ENCODE data around the gene DNM1.
"Not testable (repeated sequence)": the region's sequence is repeated elsewhere in the genome, so short reads cannot be mapped to it uniquely, and the experiment has no call there.

DNM1 gene

DNA sequence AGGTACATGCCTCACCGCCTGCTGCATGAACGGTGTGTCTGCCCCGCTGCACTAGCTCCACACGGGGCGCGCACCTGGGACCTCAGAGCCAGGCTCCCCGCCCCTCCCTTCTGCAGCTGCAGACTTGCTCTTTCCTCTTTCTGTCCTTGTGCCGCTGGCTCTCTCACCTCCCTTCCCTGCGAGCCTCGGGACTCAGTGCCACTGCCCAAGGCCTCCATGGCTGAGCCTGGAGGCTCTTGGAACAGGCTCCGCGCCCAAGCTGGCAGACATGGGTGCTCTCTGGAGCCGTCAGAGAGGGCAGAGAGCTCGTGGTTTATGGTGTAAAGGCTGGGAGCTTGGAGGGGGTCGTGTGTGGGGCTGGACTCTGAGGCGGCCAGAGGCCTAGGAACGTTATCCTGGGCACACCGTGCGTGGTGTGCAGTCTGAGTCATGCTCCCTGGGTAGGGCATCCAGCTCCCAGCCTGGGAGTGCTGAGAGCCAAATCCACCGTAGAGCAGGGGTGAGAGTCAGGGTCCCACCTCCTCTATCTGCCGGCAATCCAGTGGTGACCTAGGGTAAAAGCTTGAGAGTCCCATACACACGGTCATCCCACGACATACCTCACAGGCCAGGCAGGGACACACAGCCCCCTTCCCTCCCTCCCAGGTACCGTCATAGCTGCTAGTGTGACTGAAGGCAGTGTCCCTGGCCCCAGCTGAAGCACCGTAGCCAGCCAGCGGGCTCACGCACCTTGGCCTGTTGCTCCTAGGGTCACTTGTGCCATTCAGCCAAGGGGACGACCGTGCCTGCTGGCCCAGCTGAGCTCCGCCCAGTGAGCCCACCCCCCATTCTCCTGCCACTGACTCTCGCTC, 50.2 kb downstream of the DNM1 start:
- DNase-seq: no peak

GRCh38 chr9:128253991-128254346, 50.8 kb downstream of the DNM1 start:
- DNase-seq: no peak

DNA sequence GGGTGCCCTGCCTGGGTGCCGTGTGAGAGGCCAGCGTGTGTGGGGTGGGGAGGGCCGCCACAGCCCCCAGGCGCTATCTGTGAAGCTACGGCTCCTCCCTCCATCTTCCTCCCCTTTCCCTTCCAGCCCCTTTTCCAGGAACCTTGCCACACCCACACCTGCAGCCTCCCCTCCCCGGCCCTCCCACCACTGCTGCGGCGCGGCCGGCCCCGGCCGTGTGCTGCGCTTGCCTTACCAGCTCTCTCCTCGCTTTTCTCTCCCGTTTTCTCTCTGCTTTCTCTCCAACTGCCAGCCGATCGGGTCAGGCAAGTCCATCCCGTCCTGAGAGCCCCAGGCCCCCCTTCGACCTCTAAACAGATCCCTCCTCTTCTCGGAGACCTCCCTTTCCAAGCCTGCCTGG, 51.2 kb downstream of the DNM1 start:
- no peak for DNase-seq

- peak; percentile 44 for DNase-seq
Measured at GRCh38 chr9:128254855-128255759, 51.9 kb downstream of the DNM1 start.

DNA sequence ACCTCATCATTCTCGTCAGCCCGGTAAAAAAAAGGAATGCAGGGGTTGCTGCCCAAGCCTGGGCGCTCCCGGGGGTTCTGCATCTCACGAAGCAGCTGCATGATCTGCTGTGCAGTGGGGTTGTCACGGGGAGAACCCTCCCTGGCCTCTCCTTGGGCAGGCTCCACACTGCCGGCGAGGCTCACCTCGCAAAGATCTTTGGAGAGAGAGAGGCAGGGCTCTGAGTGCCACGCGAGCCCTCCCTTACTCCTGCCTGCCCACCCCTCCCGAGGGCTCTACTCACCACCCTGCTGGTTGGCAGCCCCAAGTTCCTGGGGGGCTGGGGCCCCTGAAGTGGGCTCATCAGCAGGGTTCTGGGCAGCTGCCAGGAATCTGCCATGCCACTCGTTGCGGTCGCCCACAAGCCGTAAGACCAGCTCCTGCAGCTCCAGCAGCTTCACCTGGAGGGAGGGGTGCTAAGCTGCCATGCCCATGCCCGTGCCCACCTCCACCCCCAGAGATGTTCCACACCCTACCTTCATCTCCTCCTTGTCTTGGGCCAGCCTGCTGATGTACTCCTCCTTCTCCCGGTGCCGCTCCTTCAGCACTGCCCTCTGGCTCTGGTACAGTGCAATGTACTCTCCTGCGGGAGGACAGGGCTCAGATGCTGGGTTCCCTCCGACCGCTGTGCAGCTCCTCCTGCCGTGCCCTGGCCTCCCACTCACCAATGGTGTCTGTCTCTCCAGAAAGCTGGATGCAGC, 54.1 kb downstream of the DNM1 start:
- DNase-seq: no peak

DNA sequence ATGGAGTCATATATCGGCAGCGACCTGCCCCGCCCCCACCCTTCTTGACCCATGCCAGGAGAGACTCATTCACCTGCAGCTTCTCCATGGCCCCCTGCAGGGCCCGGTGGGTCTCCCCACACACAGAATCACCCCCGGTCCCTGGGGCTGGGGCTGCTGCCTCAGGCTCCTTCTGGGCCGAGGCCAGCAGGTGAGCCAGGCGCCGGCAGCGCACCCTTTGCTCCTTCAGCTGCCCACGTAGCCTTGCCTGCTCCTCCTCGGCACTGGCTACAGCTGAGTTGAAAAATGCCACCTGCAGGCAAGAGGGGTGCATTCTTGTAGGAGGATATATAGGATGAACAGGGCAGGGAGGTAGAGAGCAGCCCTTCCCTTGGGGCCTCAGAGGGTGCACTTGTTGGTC, 54.7 kb downstream of the DNM1 start:
- DNase-seq: no peak

DNA sequence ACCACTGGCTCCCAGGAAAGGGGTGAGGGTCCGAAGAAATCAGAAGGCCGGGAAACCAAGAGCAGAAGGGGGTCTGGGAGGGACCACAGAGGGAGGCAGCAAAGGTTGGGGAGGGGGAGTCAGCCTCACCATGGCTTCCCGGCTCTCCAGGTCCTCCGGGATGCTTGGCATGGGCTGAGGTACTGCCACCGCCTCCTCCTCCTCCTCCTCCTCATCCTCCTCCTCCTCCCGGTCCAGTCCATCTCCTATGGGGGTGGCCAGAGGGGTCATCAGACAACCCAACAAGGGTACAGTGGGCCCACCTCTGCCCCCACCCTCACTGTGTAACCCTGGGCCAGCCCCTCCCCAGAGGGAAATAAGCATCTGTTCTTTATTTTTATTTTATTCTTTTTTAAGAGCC, 55.1 kb downstream of the DNM1 start:
- no peak for DNase-seq

GRCh38 chr9:128259156-128259555, 56.0 kb downstream of the DNM1 start:
- no peak for DNase-seq

DNA sequence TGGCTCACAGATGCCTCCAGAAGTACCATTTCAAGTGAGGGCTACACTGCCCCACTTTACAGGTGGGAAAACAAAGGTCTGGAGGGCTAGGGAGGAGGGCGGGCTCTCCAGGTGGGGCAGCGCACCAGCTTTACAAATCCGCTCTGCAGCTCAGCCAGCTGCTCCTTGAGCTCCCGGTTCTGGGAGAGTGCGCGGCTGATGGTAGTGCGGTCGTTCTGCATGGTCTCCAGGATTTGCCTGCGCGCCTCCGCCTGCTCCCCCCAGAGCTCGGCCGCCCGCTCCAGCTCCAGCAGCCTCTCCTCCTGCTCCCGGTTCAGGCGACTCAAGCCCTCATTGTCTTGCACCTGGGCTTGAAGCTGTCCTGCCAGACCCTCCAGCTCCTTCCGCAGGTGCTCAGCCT, 57.2 kb downstream of the DNM1 start:
- no peak for DNase-seq

- no peak for DNase-seq
Measured at GRCh38 chr9:128262687-128263086, 59.5 kb downstream of the DNM1 start.

DNA sequence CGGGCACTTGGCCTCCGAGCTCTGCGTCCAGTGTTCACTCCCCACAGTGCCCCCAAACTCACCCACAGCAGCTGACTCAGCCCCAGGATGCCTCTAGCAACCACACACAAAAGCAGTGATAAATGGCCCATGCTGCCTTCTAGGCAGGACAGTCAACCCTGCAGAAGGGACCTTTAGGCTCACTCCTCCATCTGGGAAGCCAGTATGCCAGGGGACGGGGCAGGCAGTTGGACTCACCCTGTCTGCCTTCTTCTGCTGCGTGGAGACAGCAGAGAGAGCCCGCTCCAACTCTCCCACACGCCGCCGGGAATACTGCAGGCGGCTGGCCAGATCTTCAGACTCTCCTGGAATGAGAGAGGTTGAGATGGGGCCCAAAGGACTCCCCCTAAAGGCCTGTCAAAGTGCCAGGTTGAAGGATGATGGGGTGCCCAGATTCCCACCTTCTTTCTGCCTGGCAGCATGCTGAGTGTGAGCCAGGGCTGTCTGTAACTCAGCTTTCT, 62.2 kb downstream of the DNM1 start:
- no peak for DNase-seq

GRCh38 chr9:128266868-128267590, 63.9 kb downstream of the DNM1 start:
- no peak for DNase-seq

DNA sequence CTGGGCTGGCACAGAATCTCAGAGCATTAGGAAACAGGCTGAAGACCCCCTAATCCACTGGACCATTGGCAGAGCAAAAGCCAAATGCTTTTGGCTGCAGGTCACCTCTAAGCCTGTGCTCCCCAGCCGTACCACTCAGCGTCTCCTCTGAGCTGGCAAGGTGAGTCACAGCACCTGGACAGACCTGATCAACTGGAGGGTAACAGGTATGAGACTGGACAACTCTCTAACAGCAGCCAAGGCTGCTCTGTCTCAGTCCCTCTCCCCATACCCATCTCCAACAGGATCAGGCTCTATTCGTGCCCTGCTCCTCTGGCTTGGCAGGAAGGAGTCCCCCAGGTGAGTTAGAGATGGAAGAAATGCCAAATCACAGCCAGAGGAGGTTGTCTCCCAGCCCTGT, 67.9 kb downstream of the DNM1 start:
- no peak for DNase-seq

DNA sequence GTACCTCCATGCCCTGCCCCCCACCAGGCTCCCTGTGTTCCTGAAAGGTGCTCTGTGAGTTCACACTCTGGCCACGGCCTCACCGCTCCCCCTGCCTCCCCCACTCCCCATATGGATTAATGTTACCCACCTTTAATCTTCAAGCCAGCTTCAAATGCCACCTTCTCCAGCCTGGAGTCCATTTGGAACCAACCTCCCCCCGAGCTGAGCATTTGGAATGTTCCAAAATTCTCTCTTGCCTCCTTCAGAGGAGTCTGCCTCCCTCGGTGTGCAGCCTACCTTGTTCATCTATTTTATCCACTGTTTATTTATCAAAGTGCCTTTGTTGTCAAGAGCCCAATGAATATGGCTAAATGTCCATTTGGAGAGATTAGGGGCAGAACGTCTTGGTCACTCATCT, 68.3 kb downstream of the DNM1 start:
- DNase-seq: no peak

DNA sequence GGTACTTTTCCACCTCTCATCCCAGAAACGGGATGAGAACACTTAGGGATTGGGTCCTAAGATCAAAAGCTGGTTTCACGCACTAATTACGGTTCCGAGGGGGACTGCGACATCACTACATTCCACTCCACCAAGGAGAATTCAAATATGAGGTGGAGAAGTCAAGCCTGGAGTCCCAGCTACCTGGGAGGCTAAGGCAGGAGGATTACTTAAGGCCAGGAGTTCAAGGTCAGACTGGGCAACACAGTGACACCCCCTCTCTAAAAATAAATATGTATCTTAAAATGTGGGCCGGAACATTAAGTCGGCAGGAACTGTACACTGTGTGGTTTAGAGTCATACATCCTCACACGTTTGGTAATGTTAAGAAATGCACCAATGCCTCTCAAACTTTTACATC, 71.1 kb downstream of the DNM1 start:
- no peak for DNase-seq

GRCh38 chr9:128275198-128276007, 72.2 kb downstream of the DNM1 start, which contains the start of gene GOLGA2:
Gene GOLGA2, minus strand, starts transcription at chr9:128276007. Its CDS starts 31 bp downstream, at chr9:128275976.
- peak; percentile 12 for DNase-seq

GRCh38 chr9:128276008-128276573, 72.9 kb downstream of the DNM1 start, which contains the start of gene SWI5:
Gene SWI5, plus strand, starts transcription at chr9:128276276.
- DNase-seq: peak; percentile 100

DNA sequence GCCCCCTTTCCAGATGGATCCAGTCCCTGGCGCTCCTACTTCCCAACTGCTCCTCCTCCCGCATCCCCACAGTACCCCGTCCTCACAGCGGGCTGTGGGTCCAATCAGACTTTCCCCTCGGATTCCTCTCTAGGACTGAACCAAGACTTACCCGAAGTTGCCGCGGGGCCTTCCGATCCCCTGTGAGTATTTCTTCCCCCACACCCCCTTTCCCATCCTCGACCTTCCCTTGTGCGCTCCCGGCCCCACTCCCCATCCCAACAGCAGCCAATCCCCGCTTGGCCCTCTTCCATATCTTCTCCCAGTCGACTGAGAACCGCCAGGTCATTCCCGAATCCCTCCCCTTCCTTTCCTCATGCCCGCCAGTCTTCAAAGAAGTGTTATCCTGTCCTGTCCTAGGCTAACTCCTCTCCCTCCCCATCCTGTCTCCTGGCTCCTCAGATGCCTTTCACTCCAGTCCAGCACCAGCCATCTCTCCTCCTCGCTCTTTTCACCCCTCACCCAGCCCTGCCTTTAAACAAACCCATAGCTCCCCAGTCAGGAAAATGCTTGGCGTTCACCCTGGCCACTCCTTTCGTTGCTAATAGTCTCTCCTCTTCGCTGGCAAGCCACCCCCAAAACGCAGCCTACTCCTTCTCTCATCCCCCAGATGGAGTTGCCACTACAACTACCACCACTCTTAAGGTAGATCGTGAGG, 73.5 kb downstream of the DNM1 start:
- no peak for DNase-seq

DNA sequence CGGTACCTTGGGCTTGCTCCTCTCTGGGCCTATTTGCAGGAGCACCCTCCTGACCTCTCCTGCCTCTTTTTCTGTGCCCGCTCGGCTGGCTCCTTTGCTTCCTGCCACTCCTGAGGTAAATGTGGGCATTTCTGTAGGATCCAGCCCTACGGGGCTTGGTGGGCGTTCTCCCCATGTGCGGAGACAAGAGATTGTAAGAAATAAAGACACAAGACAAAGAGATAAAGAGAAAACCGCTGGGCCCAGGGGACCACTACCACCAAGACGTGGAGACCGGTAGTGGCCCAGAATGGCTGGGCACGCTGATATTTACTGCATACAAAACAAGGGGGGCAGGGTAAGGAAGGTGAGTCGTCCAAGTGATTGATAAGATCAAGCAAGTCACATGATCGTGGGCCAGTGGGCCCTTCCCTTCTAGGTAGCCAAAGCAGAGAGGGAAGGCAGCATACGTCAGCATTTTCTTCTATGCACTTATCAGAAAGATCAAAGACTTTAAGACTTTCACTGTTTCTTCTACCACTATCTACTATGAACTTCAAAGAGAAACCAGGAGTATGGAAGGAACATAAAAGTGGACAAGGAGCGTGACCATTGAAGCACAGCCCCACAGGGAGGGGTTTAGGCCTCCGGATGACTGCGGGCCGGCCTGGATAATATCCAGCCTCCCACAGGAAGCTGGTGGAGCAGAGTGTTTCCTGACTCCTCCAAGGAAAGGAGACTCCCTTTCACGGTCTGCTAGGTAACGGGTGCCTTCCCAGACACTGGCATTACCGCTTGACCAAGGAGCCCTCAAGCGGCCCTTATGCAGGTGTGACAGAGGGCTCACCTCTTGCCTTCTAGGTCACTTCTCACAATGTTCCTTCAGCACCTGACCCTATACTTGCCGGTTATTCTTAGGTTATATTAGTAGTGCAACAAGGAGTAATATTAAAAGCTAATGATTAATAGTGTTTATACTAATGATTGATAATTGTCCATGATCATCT, 76.2 kb downstream of the DNM1 start:
- not testable (repeated sequence) for DNase-seq
